NCI-H460 (cell line): Measurements from ENCODE around the gene ZDHHC14. TPM values are rescaled to one million over a fixed set of nuclear protein-coding genes. Genes with fewer than 3 reads are reported as not detected.

ENCODE experiments used
- DNase-seq: peaks from one replicate; pipeline ENCODE4 v3.0.0-alpha.2; 2016; ENCODE audit warnings: low read depth; ENCODE audit errors: extremely low read depth
- total RNA-seq: library from RNA; depleted of rRNA; stranded (reverse); fragments of >200 nt; shearing (Covaris generic); gene quantifications from 2 replicates; pipeline ENCODE4 v1.2.3, GENCODE V29; 2014

Gene ZDHHC14
- total RNA-seq, 1 experiment from 2014 or later, result 2.4 TPM

DNA sequence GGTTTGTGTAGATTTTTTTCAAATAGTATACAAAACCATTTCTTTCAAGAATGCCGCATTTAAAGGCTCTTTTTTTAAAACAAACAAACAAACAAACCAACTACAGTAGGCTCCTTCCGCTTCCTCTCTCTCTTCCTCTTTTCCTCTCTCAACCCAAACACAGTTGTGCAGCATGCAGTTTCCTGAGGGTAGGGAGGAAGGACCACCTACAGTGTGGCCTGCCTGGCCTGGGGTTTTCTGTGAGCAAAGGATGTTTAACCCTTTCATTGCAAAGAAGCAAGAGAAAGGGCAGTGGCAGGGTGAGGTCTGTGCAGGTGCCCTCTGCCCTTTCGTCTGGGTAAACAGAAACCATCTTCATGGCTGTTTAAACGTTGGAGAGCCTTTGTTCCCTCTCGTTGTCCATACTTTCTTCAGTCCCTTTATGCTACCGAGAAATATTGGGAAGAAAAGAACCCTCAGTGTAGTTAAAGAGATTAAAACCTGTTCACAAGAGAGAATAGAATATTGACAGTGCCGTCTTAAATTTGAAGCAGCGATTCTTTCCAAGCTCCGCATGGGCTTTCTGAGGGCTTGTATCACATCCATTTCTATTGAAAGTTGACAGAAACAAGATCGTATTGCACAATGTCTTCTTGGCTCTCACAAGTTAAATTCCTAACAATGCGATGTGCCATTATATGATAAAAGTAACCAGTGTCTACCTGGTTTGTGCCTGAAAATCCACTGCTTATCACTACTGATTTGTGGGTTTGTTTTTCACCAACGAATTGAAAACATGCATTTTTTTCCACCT, 226.5 kb downstream of the ZDHHC14 start:
- no peak for DNase-seq

DNA sequence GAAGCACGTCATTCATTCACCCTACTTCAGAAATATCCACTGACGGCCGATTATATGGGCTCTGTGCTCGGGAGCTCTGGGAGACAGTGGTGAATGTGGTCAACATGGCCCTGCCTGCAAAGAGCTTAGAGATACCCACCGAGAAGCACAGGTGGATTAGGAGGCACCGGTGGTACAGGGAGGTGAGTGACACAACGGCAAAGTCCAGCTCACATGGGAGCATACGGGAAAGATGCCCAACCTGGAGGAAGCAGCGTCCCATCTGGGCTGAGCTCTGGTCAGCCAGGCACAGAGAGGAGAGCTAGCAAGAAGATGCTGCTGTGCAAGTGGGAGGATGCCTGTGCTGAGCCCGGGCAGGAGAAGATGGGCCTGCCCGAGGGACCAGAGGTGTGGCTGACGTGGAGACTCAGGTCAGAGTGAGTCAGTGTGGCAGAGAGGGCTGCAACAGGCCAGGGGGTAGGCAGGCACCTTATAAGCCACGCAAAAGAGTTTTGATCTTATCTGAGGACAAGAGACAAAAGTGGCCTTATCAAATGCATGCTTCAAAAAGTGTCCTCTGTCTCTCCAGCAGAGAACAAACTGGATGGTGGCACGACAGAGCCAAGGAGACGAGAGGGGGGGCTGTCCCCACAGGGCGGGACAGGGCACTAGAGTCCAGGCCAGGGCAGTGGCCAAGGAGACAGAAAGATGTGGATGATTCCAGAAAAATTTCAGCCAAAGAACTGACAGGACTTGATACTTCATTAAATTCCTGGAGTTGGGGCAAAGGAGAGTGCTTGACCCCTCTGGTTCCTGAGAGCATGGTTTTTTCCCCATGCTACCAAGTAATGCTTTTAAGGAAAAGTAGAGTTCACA, 227.5 kb downstream of the ZDHHC14 start:
- DNase-seq, result no peak

DNA sequence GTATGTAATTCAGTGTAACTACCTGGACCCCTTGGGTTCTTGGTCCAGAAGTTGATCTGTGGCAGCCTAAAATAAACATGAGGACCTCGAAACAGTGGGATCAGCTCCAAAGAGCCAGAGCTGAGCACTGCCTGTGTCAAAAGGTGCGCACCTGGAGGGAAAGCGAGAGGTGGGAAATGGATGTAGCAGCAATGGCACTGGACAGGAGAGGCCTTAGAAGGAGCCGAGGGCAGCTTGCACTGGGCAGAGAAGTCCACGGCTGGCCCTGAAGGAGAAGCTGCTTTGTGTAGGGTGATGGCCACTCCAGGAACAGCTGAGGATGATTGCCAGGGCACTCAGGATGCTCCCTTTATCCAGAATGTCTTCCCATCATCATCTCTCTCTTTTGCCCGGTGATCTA, 228.1 kb downstream of the ZDHHC14 start:
- DNase-seq, result no peak

DNA sequence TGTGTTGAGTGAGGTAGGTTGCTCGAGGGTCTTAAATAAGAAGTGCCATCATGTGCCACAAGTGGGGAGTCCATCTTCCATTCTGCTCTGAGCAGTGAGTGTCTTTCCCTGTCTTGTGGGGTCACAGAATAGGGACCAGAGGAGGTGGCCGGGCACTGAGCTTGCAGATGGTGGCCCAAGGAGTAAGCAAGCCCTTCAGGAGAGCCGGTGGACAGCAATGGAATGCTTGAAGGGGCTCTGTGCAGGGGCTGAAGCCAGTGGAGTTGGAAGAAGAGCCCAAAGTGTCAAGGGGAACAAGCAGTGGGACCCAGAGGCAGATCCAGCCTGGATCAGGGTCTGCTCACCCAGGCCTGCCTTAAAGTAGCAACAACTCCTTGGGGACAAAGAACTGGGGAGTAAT, 228.6 kb downstream of the ZDHHC14 start:
- no peak for DNase-seq

DNA sequence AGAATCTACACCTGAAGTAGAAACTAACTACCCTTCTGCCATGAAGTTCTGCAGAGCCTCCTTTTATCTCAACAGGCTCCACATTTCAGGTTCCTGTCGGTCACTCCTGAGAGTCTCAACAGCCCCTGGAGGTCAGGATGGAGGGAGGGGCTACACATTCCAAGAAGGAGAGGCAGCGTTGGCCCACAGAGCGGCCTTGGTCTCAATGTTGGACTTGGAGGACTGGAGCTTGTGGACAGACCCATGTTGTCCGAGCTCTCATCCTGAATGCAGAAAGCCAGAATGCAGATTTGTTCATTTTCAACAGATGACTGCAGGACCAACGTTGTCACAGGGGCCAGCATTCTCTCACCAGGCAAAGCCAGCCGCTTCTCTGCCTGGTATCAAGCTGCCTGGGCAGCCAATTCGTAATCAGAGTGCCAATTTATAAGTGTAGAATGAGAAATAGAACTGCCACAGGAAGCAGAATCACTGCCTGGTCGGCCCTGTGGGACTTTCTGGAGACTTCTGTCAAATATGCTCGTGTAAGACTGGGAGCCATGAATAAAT, 229.5 kb downstream of the ZDHHC14 start:
- DNase-seq, result no peak

DNA sequence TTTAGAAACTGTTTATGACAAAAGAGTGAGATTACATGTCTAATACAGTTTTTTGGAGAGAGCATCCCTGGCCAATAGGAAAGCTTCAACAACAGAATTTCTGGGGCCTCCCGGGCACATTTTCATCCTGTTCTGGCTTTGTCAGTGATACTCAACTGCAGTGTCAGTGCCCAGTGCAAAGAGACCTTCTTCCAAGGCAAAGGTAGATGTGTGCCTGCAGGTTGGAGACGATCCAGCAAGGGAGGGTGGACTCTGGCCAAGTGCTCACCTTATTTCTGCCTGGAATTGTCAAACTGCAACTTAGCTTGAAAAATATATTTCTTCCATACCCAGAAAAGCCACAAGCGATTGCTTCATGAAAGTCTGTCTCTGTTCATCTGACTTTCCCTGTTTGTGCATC, 230.4 kb downstream of the ZDHHC14 start:
- no peak for DNase-seq

DNA sequence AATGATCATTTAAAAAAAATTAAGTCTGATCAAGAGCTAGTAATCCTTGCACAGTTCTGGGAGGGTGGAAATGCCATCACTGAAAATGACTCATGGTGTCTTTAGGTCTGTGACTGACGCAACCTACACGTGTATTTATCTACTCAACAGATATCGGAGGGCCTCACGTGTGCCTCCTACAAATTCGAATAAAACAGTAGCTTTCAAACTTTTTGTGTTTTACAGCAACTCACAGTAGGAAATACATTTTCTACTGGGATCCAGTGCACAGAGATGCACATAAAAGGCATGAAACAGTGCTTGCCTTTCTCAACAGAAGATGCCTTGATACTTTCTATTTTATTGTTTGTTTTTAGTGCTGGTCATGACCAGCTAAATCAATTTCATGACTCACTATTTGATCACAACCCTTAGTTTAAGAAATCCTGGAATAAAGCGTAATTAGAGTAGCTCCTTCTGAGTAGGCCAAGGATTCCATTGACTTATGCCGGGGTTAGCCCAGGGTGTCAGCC, 232.1 kb downstream of the ZDHHC14 start:
- peak; percentile 69 for DNase-seq

DNA sequence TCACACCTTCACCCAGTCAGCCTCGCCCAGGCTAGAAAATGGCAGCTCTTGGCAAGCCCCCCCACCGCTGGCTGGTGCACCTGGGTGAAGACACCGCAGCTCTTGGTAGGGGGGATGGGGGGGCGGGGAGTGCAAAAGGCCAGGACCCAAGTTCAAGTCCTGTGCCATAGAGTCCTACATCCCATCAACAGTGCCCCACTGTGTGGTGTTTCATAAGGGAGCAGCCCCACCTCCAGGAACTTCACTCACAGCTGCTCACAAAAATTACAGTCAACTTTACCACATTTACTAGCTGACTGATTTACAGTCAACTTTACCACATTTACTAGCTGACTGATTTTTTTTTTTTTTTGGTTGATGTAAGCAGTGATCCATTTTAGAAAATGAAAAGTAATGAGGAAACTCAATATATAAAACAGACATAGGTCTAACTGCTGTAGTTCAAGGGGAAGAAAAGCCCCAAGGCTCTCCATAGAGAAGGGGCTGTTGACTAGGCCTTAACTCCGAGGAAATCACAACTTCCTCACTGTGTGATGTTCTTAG, 233.1 kb downstream of the ZDHHC14 start:
- no peak for DNase-seq

DNA sequence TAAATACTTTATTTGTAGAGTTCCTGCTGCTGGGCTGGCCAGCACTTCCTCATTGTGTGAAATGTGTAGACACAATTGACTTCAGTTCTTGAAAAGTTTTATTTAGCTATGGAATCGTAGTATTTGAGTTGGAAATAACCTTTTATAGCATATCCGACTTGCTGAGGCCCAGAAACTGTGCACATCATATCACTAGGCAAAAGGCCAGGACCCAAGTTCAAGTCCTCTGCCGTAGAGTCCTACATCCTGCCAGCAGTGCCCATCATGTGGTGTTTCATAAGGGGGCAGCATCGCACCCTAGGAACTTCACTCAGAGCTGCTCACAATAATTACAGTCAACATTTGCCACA, 234.4 kb downstream of the ZDHHC14 start:
- DNase-seq, result no peak

DNA sequence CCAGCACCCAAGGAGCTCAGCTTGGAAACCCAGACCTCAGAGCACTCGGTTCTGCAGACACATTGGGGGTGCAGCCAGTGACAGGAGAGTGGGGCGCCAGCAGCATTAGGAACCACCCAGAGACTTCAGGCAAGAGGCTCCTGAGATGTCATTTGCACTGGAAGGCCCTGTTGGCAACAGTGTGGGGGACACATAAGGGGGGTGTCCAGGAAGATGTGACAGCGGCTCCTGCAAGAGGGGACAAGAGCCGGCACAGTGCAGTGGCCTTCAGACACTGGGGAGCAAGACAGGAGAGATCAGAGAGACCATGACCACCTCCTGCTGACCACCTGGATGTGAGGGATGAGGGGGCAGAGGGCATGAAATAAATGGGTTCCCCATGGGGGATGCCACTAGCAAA, 235.0 kb downstream of the ZDHHC14 start:
- no peak for DNase-seq

DNA sequence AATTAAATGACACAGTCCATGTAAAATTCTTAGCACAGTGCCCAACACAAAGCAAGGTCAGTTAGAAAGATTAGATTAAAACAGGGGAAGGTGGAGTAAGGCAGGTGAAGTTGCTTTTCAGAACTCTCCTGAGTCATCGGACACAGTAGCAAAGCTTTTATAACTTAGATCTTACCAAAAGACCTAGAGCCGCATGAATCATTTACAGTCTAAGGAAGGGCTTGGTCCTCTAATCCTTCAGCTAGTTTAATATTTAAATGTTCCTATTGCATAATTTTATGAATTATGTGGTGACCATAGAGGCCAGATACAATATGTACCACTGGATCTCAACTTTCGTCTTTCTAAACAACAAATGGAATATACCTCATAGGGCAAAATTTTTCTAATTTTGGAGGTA, 240.0 kb downstream of the ZDHHC14 start:
- DNase-seq, result no peak

DNA sequence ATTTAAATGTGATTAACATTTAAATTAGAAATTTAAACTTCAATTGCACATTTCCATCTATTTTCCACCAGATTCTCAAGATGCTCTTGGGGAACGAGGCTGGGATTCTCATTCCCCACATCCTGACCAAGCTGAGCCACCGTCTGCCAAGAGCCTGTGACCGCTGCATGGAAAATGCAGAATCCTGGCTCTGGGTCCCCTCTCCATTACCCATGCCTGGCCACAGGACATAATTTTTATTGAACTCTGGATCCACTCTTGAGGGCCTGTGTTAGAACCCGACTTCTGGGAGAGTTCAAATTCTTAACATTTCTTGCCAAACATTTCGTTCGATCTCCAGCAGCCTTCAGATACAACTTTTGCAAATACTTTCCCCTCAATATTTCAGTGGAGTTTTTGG, 240.4 kb downstream of the ZDHHC14 start:
- no peak for DNase-seq

DNA sequence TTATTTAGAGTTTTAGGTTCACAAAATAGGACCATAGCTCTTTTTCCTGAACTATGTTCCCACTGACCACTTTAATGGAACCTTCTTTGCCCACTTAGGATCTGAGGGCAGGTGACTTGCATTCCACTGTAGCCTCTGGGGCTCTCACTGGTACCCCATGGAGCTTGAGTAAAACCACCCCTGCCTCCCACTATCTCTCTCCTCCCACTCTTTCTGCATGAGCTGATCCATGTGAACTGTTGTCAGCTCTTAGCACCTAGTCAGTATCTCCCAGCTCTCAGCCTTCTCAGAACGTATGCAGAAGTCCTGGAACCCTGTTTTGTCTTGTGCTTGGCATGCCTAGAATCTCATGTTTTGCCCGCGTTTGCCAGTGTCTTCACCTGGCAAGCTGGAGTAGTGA, 241.4 kb downstream of the ZDHHC14 start:
- DNase-seq, result no peak

DNA sequence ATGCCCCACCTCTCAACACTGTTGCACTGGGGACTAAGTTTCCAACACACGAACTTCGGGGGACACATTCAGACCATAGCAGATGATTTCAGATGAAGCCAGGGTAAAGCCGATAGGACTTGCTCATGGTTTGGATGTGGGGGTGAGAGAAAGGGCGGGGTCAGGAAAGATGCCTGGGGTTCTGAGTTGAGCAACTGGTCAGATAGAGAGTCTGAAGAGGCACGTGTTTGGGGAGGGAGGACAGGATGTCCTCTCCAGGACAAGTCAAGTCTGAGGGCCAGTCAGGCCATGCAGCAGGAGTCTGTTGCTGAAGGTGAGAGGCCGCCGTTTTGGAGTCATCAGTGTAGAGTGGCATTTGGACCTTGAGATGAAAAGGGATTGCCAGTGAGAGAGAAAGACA, 244.1 kb downstream of the ZDHHC14 start:
- DNase-seq, result no peak

DNA sequence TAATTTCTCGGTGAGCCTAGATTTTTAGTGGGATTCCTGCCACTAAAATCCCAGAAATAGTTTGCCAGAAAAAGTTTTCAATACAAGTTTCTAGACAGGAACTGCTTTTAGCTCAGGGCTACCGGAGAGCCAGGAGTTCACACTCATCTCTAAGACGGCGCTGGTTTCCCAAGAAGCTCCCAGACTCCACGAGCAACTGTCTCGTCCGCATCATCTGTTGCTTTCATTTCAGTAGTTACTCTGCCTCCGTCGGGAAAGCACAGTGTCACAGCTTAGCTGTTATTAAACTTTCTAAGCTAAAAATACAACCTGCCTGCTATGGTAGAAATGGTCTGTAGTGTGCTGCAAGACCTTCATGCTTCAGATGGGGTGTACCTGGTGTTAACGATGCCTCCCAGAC, 244.8 kb downstream of the ZDHHC14 start:
- no peak for DNase-seq

DNA sequence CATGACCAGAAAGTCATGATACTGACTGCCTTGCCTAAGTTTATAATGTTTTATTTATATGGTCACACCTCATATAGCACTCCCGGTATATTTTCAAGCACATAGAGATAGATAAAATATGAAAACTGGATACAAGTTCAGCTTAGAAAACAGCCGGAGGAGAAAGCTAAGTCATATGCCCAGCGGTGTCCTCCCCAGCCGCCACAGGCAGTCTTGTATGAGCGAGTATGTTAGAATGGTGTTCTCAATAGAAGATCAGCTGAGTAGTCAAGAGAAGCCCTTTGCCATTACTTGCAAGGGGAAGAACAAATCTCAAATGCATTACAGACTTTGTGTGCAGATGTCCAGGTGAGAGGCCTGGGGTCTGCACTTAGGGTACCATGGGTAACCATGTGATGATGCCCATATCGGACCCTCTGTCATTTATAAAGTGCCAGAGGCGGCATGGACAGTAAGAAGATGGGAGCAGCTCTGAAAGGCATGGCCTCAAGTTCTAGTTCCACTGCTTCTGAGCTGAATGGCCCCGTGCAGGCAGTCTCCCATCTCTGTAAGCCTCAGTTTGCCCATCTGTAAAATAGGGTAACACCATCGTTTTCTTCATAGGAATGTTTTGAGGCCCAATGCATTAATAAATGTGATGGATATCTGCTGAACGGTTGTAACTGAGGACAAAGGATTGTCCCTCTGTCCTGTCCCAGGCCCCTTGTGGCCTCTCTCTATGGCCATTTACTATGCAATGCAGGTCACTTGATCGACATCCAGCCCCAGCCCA, 246.4 kb downstream of the ZDHHC14 start:
- DNase-seq, result no peak

DNA sequence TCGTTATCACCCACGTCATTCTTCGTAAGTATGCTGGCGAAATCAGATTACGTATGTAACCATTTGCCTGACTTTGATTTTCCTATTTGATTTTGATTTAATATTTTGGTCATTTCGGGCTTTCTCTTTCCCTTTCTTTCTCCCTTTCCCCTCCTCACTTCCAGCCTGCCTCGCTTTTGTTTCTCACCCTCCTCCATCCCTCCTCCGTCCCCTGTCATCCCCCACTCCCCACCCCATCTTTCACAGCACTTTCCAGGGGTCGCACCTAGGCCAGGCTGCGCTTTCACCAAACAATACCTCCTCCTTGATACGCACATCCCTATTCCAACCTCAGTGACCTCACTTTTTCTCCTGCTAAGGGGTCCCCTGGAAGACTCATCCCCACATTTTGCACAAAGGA, 247.5 kb downstream of the ZDHHC14 start:
- no peak for DNase-seq

DNA sequence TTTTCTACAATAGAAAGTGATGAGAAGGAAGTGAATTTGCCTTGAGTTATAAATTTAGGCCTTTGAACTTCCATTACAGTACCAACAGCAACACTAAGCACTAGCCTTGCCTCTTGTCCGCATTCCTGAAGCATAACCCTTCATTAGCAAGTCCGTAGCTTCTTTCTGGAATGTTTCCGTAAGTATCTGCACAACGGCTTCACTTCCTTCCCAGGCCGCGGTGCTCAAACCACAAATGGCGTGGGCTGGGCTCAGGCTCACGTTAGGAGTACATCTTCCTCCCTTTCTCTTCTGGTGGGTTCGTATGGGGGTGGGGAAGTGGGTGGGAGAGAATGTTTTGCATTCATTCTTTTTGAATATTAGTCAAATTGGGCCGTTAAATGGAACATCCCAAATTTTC, 248.2 kb downstream of the ZDHHC14 start:
- no peak for DNase-seq

DNA sequence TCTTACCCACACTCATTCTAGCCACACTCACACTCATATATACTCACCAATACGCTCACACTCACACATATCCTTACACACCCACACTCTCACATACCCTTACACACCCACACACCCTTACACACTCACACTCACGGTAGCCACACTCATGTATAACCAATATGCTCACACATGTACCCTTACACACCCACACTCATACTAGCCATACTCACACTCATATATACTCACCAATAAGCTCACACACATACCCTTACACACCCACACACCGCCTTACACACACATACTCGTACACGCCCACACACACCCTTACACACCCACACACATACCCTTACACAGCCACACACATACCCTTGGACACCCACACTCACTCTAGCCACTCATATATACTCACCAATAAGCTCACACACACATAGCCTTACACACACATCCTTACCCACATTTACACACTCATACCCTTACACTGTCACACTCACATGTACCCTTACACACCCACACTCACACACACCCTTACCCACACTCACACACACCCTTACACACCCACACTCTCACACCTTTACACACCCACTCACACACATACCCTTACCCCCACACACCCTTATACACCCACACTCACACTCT, 249.6 kb downstream of the ZDHHC14 start:
- no peak for DNase-seq

DNA sequence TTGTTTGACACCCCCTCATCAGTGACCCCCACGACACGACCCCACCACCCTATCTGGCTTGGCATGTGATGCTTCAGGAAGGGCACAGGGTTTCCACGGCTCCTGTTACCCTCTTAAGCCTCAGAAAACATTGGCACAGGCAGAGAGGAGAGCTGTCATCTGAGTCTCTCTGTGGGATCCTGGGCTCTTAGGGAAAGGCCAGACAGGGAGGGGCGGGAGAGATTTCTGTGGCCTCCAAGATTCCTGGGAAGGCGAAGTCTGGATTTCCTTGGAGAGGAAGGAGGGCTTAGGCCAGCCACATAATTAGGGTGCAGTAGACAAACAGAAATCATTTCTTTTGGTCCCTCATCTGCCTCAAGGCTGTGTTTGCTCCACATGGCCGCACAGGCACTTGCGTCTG, 250.4 kb downstream of the ZDHHC14 start:
- DNase-seq, result no peak
